HG03060 (cell line): Measurements from ENCODE around the gene DYNC1I1.

Source experiments
- ATAC-seq: cut with Tn5 transposase; IDR thresholded peaks from one replicate; pipeline ENCODE4 v1.9.1; 2021; ENCODE audit warnings: low read depth, moderate number of reproducible peaks; ENCODE audit not compliant: unreplicated experiment

The DYNC1I1 gene

DNA sequence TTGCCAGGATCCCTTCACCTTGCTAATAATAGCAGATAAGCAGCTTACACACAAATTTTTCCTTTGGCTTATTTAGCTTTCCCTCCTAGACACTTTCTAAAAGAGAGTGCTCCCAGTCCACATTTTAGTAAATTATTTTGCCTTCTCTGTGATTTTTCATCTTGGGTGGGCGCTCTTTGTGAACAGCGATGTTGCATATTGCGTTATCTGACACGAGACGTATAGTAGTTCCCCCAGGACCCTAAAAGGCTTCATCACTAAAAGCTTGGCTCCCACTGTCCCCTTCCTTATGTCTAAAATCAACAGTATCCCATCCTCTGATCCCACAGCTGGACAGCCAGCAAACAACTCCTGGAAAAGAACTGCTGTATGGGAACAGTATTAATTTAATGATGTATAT lies 232.9 kb downstream of the DYNC1I1 start:
- no peak for ATAC-seq

DNA sequence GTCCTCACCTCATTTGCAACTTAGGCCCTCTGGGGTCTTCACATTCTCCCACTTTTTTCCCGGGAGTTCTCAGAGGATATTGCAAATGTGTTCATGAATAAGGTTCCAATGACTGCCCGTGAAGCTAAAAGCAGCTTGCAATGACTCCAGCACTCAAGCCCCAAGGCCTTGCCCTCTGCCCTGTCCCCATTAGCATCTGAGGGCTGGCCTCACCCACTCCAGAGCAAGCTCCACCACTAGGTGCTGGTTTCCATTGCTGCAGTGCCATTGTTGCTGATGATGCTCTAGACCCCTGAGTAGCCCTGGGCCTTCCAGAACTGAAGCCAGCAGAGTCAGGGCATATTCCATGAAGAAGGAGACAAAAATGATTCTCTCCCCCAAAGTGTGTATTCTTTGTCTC lies 236.8 kb downstream of the DYNC1I1 start:
- ATAC-seq: no peak

DNA sequence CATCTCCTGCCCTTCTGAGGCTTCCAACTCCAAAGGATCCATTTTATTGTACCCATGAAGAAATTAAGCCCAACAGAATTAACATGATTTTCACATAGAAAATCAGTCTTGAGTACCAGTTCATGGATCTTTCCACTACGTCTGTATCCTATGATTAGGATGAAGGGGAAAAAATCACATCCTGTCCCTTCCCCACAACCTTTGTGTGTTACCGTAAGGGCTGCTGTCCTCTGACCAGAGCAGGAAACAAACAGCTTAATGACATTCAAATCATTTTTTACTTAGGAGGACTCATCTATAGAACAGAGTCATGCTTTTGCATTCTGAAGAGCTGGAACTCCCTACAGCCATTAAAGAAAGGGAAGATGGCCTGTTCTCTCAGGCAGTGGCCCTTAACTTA lies 241.5 kb downstream of the DYNC1I1 start:
- no peak for ATAC-seq

DNA sequence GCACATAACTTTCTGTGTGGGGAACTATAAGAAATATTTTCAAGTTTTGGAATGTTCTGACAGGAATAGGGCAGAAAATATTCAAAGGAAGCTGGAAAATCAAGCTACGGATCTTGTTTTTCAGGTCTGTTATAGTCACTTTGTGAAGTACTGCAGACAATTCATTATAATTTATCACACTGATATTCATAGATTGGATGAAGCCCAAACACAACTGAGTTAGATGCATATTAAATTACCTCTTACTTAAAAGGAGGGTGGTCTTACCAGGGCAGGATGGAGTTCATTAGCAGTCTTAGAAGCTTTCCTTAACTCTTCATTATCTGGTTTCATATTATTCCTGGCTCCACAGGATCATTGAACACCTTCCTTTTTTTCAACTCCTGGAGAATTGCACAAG lies 242.3 kb downstream of the DYNC1I1 start:
- no peak for ATAC-seq

DNA sequence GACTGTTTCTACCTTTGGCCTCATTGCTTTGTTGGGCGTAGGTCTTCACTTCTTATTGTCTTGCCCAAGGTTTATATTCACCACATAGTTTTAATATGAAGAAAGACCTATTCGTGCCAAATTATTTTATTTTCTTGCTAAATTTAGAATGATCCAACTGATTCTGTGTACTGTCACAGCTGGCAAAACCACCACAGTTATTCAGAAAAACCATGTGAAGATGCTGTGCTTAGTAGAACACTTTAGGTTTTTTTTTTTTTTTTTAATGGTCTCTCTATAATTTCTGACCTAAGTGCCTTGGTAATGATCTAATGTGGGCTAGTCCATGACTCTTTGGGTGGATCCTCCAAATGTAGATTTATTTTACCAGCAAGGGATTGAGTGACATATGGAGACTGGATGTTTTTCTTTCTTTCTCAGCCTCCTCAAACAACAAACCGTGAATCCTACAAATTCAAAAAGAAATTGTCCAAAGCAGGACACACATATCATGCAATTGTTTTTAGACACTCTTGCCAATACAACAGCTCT lies 243.8 kb downstream of the DYNC1I1 start:
- ATAC-seq: no peak

DNA sequence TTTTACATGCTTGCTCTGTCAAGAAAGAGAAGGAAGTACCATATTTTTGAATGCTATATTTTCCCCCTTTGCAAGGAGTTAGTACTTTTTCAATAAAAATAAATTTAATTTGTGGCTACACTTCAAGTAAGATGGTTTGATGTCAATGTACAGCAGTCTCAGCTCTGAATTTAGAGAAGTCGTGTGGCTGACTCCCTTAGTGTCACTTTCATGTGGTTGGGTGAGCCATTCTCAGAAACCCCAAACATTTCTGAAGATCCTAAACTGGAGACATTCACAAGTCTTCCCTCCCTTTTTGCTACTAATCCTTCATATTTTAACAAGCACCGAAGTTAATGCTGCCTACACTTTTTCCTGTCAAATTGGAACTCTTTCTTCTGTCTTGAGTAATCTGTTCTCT lies 244.4 kb downstream of the DYNC1I1 start:
- ATAC-seq: no peak

DNA sequence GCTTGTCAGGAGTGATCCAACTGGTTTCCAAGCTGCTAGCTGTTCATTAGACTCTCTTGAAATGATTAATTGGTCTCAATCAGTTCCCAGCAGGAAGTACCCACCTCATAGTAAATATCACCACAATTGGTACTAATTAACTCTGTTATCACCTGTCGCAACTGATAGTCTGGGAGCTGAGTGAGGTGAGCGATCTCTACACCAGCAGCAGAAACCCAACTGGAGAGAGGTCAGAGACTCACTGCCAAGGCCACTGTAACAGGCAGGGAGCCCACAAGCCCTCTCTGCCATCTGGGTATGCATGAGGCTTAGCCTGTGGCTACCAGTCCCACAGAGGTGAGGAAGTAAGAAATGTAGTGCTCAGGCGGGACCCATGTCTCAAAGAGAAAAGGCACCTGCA lies 245.5 kb downstream of the DYNC1I1 start:
- ATAC-seq: no peak

DNA sequence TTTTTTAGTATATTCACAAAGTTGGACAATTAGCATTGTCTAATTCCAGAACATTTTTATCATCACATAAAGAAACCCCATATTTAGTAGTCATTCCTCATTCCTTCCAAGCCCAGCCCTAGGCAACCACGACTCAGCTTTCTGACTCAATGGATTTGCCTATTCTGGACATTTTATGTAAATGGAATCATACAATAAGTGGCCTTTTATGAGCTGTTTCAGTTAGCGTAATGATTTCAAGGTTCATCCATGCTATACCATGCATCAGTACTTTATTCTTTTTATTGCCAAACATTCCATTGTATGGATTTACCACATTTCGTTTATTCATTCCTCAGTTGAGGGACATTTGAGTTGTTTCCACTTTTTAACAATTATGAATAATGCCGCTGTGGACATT lies 249.2 kb downstream of the DYNC1I1 start:
- no peak for ATAC-seq

DNA sequence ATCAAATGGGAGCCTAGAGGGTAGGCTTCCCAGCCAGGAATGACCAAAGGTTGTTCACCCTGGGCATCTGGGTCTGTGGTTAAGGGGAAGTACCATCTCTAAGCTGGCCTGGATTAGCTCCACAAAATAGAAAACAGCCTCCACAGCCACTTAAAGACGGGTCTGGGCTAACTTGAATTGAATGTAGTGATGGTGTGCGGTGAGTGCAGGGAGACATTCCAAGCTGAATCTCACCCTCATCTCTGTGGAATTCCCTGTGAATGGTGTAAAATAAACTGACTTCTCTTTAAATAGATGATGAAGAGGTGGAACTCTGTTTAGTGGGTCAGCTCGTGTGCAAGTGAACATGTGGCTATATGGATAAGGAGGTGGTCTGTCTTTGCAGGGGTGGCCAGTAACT lies 251.0 kb downstream of the DYNC1I1 start:
- ATAC-seq: no peak

DNA sequence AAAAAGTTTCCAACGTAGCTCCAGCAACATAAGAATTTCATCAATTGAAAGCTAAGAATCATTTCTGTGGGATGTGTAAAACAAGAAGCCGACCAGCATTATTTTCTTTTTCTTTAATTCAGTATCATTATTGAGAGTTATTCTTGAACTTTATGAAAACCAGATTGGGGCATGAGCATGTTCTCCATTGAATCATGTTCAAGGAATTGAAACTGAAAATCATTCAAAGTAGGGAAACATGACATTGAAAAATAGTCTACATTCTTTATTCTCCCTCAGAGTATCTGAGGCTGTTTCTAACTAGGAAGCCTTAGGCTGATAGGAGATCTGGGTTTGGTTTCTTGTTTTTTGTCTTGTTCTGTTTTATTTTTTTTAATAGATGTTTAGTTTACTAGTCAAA lies 253.7 kb downstream of the DYNC1I1 start:
- ATAC-seq: no peak

DNA sequence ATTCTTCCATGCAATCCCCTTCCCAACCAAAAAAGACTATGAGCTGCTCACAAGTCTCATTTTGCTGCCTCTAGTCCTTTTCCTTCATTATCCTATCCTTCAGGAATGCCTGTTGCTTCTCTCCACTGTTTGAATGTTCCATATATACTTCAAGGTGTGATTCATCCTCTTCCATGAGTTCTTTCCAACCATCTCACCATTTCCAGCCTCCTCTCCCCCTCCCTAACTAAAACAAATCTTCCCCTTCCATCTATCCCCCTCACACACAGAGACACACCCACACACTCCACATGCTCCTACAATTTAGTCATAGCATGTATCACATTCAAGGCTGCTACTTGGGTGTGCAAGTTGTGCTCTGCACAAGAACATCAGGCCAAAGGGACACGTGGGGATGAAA lies 254.3 kb downstream of the DYNC1I1 start:
- ATAC-seq: no peak

DNA sequence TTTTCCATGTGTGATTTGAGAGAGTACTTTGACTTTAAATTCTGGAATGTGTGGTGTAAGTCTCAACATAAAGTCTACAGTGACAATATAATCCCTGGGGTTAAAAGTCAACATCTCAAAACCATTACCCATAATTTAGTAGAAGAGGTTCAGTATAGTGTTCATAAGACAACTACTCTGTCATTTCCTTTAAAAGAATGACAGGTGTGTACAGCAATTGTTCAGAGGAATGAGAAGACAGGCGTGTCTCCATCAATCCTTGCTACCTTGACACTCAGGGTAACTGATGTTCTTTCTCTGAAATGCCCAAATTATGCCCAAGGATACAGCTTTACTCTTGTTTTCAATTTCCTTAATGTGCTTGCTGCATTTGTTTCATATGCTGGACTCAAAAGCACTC lies 256.4 kb downstream of the DYNC1I1 start:
- no peak for ATAC-seq

DNA sequence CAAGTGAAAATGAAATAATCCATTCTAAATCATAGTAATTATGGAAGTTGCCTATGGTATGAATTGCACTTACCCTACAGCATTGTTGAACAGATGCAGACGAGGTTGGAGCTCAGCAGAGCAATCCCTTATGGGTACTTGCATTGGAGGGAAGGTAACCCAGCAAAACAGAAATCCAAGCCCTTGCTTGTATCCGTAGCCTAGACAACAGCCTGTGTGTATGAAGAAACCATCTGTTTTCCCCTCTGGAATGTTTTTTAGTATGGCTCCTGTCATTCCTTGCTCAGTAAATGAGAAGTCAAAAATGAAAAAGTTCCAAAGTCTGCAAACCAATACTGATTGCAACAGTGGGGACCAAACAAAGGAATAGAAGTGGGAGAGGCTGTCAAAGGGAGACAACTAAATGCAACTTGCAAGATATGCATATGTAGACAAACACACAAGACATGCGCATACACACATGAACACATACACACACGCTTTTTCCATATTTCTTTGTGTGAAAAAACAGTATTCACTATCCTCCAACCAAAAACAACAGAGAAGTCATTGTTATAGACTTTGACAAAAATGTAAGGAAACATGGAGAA lies 260.8 kb downstream of the DYNC1I1 start:
- ATAC-seq: no peak

DNA sequence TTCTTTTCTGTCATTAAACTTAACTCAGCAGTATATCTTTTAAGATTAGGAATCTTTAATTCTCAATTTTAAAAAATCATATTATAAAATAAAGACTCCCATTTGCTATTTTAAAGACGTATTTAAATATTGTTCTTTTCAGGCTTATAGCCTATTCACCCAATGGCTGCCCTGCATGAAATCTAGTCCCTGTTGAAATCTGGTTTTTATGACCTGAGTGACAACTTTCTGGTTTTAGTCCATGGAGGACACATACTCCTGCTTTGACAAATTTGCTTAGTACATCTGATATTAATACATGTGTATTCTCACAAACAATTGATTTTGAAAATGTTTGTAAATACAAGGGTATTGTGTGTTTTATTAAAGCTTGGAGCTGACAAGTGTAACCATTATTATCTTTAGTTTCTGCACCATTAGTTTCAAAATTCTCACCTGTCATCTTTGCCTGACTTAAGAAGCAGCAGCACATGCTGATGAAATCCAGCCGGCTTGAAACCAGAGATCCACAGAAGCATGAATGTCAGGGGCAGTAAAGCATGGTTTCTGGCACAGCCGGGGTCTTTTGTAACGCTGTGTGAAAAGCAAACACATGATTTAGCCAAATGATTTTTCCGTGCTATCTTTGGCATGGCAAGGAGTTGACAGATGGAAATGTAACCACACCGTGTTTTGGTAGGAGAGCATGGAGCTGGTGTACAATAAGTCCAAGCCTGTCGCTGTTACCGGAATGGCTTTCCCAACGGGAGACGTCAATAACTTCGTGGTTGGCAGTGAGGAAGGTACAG lies 262.8 kb downstream of the DYNC1I1 start:
- no peak for ATAC-seq

DNA sequence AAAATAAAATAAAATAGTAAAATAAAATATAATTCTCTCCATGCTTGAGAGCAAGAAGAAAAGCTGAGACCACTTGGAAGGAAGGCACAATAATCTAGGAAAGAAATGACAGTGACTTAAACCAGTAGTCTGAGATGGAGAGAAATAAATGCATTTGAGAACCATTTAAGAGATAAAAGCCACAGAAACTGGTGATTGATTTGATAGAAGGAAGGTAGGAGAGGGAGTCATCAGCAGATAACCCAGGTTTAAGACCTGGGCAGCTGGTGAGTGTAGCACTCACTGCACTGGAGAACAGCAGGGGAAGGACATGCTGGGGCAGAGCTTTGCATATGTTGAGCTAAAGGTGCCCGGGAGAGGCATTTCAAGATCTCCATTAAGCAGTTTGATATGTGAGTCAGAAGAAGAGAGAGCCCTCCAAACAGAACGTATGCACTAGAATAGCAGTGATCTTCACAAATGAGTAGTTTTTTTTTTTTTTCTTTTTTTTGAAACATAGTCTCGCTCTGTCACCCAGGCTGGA lies 268.0 kb downstream of the DYNC1I1 start:
- no peak for ATAC-seq

DNA sequence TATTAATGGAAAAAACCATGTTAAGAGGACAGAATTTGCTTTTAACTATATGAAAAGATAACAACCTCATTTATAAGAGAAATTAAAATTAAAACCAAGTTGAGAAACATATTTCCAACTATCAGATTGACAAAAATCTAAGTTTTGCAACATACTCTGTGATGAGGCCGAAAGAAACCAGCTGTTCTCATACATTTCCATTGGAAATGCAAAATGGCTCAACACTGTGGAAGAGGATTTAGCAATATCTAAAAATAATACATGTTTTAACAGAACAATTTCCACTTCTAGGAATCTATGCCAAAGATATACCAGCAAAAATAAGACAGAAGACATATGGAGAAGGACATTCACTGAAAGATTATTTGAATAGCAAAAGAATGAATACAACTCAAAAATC lies 268.8 kb downstream of the DYNC1I1 start:
- no peak for ATAC-seq

DNA sequence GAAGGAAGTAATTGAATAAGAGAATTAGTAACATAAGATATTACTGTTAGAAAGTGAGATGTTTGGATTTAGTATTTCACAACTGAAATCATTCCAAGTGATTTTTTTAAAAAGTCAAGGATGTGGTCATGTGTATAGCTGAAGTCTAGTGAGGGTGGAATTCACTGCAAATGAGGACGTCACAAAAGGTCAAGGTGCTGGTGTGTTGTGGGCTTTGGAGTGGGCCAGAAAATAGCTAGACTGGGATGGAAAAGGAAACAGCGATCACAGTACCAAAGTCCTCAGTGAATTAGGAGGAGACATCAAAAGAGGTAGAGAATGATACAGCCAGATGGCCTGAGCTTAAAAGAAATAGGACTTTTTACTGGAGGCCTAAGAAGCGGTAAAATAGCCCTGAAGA lies 272.8 kb downstream of the DYNC1I1 start:
- ATAC-seq: no peak

DNA sequence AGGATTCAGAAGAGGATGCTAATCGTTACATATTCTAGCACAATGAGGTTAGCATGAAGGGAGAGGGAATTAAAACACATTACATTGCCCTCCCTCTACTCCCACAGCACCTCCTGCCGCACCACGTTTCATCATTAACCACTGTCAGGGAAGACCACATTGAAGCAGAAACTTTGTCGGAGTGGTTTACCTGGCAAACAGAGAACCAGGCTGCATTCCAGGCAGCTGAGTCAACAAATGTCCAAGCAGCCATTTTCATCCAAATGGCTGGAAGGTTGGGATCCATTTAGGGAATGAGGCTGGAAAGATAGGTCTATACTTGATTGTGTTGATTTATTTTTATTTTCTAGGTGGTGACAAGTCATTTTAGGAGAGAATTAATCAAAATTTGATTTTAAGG lies 273.6 kb downstream of the DYNC1I1 start:
- no peak for ATAC-seq

DNA sequence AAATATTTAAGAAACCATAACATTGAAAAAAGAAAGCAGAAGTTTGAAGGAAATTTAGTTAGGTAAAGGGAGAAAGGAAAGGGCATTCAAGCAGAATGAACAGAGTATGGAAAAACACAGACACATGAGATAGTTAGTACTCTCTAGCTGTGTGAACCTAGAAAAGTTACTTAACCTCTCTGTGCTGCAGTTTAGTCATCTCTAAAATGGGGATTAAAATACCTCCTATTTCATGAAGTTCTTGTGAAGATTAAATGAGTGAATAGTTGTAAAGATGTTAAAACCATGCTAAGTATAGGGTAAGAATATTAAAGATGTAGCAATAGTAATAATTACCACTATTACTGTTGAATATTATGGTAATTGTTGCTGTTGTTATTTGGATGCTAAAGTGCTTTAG lies 279.9 kb downstream of the DYNC1I1 start:
- ATAC-seq: no peak

DNA sequence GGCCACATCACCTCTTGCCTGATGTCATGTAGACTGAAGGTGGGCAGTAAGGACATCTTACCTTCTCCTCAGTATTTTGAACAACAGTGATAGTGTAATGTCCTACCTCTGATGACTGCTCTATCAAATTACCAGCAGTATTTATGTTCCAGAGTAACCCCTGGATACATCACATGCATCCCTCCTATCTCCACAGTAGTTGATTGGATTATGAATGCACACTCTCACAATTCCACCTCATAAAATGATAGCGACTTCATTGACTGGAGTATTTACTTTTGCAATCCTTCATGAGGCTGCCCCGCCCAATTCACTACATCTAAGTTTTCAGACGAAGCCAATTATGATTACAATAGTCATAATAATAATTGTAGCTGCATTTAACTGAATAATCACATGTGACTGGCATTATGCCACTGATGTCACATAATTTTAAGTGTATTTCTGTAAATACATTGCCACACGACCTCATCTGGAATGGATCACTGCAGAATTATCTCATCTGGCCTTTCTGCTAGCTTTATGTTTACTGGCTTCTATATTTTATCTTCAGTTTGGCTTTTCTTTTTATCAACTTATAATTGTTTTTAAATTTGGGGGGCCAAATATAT lies 280.6 kb downstream of the DYNC1I1 start:
- ATAC-seq: no peak

DNA sequence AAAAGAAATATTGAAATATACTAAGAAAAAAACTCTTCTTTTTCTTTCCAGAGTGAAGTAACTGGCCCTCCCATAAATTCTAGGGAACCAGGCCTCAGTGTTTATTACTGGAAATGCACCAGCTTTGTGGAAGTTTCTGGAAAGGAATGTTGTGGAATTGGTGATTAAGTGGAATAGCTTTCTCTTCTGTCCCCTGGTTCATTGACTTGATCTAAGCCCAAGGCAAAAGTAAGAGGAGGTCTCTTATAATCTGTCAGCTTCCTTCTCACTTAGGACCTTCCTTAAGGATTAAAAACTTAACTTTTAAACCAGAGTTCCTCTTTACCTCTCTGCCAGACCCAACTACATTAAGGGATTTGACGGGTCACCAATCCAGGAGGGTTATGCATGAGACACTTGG lies 283.4 kb downstream of the DYNC1I1 start:
- no peak for ATAC-seq

DNA sequence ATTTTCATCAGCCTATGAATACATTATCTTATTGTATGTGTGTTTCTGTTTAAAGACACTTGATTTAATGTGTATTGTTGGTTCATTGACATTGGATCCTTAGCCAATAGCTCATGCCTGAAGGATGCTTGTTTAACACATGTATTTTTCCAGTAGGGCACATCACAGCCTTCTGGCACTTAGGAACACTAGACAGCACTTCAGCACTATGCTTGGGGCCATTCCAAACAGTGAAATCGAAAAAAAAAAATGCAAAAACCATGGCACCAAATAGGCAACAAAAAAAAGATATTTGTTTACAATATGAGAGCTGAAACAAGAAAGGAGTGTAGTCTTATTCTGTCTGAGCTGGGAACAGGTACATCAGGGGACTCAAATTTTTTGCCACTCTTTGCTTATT lies 286.7 kb downstream of the DYNC1I1 start:
- ATAC-seq: no peak
